Fibroblast of lung (primary cell): ENCODE data around the gene WNT3.

Experiments
- CTCF ChIP-seq, 2 donors: IDR thresholded peaks in 1 of 2; conservative IDR thresholded peaks in 1 of 2; 1 replicate in 1 of 2; 2 replicates in 1 of 2; pipeline ENCODE4 v1.5.1; 2011 to 2012; ENCODE audit warnings: low read length in 2 of 2, control low read depth in 1 of 2, inconsistent platforms in 1 of 2, low read depth in 1 of 2, mild to moderate bottlenecking in 1 of 2
- EZH2 ChIP-seq: IDR thresholded peaks from 2 replicates; pipeline ENCODE4 v1.5.1; 2012; ENCODE audit warnings: low read length, control low read depth, mild to moderate bottlenecking; ENCODE audit errors: missing control alignments

DNA sequence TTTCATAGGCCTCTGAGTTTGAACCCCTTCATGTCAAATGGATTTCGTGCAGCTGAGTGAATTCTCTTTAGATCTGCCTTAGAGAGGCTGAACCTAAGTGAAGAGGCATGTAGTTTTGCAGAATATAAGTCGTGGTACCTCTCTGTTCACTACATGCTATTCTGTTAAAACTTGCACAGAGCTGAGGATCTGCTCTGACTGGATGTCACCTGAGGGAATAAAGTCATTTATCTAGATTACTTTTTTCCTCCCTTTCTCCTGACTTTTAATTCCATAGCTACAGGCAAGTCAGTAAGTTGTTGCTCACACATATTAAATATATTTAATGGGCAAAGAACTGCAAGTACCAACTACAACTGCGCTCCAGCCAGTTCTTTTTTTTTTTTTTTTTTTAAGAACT, 64.7 kb downstream of the WNT3 start:
- no peak for TF ChIP-seq CTCF (conservative IDR thresholded peaks at IDR 0.05 in 1 of 2, IDR thresholded peaks at IDR 0.05 in 1 of 2; ENCODE audit: low read depth in 1 of 2, low read length in 2 of 2)
- no peak for TF ChIP-seq EZH2
